AG04449 (cell line): Measurements from ENCODE around the gene PSMA2.

Source experiments
- CTCF ChIA-PET: fragments of 350-600 bp; formaldehyde crosslinking; extraction: SDS; loops from one replicate; lab custom pipeline; 2021; ENCODE audit warnings: antibody characterized with exemption; lab: Yijun Ruan, JAX
- POLR2A ChIA-PET: fragments of 400-600, 350-600 bp; formaldehyde crosslinking; extraction: SDS; loops from one replicate; lab custom pipeline; 2020; ENCODE audit warnings: antibody characterized with exemption, inconsistent platforms; lab: Yijun Ruan, JAX
- DNase-seq: peaks from one replicate; pipeline ENCODE4 v3.0.0-alpha.2; 2010; ENCODE audit warnings: low read depth, low spot score
- H3K4me3 ChIP-seq: 2 replicates; pipeline ENCODE4 v1.5.1; 2011; ENCODE audit warnings: low read depth, mild to moderate bottlenecking, control low read depth, low read length
- TF ChIP-seq, protein P1 (sequence below): IDR thresholded peaks from one replicate; pipeline ENCODE4 v1.5.1; 2011; ENCODE audit warnings: mild to moderate bottlenecking, moderate library complexity, low read length, control low read depth, inconsistent platforms; ENCODE audit not compliant: insufficient read depth; ENCODE audit errors: missing control alignments

Gene PSMA2

DNA sequence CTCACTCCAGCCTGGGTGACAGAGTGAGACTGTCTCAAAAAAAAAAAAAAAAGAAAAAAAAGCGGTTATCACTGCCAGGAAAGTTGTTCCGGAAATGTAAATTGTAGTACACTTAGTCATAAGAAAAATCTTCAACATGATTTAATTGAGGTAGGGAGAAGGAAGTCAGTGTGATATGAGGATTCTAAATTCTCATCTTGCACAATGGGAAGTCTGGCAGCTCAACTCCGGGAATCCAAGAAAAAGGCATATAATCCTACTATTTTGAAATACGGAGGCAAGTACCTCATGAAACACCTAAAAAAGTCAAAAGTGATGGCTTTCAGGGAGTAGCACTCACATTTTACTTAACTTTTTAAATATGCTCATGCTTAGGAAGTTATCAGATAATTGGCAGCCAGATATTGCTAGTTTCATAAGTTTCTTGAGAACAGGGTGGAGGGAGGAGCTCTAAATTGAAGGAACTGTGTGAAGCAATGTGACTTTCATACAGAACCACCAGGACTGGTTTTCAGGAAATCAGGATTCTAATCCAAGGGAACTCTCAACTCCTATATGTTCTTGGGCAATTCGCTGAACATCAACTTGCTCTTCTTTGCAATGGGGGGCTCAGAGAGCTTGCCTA lies 17.4 kb downstream of the PSMA2 start:
- TF ChIP-seq, protein P1, sequence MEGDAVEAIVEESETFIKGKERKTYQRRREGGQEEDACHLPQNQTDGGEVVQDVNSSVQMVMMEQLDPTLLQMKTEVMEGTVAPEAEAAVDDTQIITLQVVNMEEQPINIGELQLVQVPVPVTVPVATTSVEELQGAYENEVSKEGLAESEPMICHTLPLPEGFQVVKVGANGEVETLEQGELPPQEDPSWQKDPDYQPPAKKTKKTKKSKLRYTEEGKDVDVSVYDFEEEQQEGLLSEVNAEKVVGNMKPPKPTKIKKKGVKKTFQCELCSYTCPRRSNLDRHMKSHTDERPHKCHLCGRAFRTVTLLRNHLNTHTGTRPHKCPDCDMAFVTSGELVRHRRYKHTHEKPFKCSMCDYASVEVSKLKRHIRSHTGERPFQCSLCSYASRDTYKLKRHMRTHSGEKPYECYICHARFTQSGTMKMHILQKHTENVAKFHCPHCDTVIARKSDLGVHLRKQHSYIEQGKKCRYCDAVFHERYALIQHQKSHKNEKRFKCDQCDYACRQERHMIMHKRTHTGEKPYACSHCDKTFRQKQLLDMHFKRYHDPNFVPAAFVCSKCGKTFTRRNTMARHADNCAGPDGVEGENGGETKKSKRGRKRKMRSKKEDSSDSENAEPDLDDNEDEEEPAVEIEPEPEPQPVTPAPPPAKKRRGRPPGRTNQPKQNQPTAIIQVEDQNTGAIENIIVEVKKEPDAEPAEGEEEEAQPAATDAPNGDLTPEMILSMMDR, result no peak
- POLR2A ChIA-PET, result no interaction called here
- no peak for DNase-seq
- no peak overlapping the region for H3K4me3 ChIP-seq
- CTCF ChIA-PET, result interaction anchor here (0.9 to 2.1 kb wide), 5 partner anchors 10 to 974 kb away, joined by 3 to 8 read pairs (median 7); no protein-coding TSS in a partner anchor

DNA sequence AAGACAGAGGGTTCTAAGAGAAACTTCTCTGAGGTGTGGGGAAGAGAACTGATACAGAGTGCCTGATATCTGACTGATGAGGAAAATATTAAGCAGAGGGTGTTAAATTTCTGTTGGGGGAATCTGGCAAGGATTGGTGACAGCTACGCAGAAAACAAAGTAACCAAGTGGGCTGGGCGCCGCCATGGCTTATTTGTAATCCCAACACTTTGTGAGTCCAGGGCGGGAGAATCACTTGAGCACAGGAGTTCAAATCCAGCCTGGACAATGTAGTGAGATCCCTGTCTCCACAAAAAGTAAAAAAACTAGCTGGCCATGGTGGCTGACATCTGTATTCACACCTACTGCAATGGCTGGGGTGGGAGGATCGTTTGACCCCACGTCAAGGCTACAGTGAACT lies 18.0 kb downstream of the PSMA2 start:
- DNase-seq, result no peak
- CTCF ChIA-PET, result interaction anchor here (0.9 to 1.9 kb wide), 2 partner anchors 10 to 28 kb away, joined by 8 read pairs; no protein-coding TSS in a partner anchor
- H3K4me3 ChIP-seq, result no peak overlapping the region
- TF ChIP-seq, protein P1, result no peak
- POLR2A ChIA-PET, result no interaction called here

DNA sequence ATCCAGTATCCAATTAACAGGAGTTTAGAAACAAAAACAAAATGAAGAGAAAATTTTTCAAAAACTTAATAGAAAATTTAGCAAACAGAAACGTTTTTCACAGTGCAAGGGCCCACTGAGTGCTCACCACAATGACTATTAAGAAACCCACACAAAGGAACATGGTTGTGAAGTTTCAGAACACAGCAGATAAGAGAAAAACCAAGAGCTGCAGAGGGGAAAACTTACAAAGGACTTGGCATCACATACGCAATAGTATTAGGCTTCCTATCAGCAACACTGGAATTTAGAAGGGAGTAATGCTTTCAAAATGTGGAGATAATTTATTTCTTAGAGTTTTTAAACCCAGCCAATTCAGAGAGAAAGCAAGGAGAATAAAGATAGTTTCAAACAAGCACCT lies 18.4 kb downstream of the PSMA2 start:
- POLR2A ChIA-PET, result no interaction called here

DNA sequence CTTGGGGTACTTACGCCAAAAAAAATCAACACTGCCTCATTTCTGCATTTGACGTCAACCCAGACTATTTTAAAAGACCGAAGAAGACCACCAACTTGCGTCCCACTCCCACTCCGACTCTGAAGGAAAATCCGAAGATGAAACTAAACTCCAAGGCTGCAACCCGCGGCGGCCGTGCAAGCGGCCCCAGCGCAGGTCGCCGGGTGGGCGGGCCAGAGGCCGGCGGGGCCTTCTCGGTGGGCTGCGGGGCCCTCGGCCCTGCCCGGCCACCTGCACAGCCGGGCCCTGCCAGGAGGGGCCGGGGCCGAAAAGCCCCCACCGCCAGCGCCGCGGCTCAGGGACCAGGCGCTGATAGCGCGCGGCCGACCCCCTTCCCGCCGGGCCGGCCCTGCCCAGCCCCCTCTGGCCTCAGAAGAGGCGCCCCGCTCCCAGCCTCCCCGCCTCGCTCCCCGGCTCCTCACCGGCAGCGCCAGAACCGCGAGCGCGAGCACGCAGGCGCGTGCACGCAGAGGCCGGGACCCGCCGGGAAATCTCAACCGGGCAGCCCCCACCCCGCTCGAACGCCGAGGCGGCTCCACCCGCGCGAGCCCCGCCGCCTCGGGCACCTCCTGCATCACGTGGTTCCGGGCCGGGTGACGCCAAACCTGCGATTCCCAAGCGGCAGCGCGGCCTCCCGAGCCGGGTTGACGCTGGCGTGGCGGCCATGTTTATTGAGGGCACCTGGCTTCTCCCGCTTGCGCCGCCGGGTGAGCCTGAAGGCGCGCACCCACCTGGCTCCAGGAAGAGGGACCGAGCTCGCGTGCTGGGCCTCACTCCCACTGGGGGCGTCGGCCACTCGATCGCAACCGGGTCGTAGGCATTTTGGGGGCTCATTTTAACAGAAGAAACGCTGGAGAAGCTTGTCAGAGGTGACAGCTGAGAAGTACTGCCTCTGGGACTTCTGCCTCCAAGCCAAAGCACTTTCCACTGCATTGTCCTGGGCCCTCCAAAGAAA lies 20.2 kb downstream of the PSMA2 start, which contains the start of gene C7orf25:
C7orf25 (minus strand) TSS at position 617 of the 994 bp plus-strand sequence. CDS start 1,170 bp downstream, outside the sequence.
- CTCF ChIA-PET, result interaction anchor here (1.1 to 1.3 kb wide), 3 partner anchors 22 to 350 kb away, joined by 3 to 5 read pairs (median 3); no protein-coding TSS in a partner anchor
- peak within 1 kb of the TSS; percentile 68 for H3K4me3 ChIP-seq
- no peak for DNase-seq
- POLR2A ChIA-PET, result interaction anchor here (0.5 to 0.9 kb wide), 2 partner anchors 20 to 224 kb away, joined by 3 to 5 read pairs; partner anchors contain the start of genes MRPL32 and PSMA2
- TF ChIP-seq, protein P1, result no peak

More for the DNA sequence above, 18.4 kb downstream of the PSMA2 start:
- DNase-seq, result no peak
- no peak overlapping the region for H3K4me3 ChIP-seq
- TF ChIP-seq, protein P1, result no peak
- CTCF ChIA-PET, result interaction anchor here (1.9 kb wide), 1 partner anchor 11 kb away, joined by 8 read pairs; no protein-coding TSS in a partner anchor

DNA sequence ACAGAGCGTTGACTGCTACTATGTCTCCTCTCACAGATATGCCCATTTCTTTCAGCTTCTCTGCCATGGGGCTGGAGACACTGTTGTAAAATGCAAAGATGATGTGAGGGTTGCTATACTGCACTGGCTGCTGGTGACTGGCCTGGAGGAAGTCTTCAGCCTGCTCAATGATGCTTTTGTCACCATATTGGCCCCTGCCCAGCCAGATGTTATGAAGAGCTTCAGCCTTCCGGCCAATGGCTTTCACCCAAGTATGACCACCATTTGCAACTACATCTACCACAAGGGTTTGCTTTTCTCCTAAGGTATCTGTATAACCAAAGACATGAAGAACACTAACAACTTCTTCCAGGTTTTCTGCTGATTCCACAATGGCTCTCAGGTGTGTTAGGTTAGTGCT lies 21.7 kb downstream of the PSMA2 start:
- DNase-seq, result no peak
- TF ChIP-seq, protein P1, result no peak
- POLR2A ChIA-PET, result no interaction called here
- CTCF ChIA-PET, result interaction anchor here (0.9 to 1.4 kb wide), 3 partner anchors 34 to 970 kb away, joined by 4 to 8 read pairs (median 5); no protein-coding TSS in a partner anchor
- H3K4me3 ChIP-seq, result no peak overlapping the region
